ENCODE measurements around the gene SLC12A9.

SLC12A9 gene

GRCh38 chr7:100882201-100882600, 29.7 kb downstream of the SLC12A9 start:
- DNase-seq (ENCODE audit: low read depth in 1 of 2, low spot score in 1 of 2): no peak

GRCh38 chr7:100882785-100883526, 30.4 kb downstream of the SLC12A9 start:
- no peak for DNase-seq (ENCODE audit: low read depth in 1 of 2, low spot score in 1 of 2)

GRCh38 chr7:100884736-100885439, 32.4 kb downstream of the SLC12A9 start:
- DNase-seq (ENCODE audit: low read depth in 1 of 2, low spot score in 1 of 2): no peak

- DNase-seq (ENCODE audit: low read depth in 1 of 2, low spot score in 1 of 2): no peak
Observed at GRCh38 chr7:100885440-100886141, 33.1 kb downstream of the SLC12A9 start.

- DNase-seq (ENCODE audit: low read depth in 1 of 2, low spot score in 1 of 2): no peak
Observed at GRCh38 chr7:100886142-100886935, 33.8 kb downstream of the SLC12A9 start.

- no peak for DNase-seq (ENCODE audit: low read depth in 1 of 2, low spot score in 1 of 2)
Observed at GRCh38 chr7:100886936-100887515, 34.5 kb downstream of the SLC12A9 start.

- no peak for DNase-seq (ENCODE audit: low read depth in 1 of 2, low spot score in 1 of 2)
Observed at GRCh38 chr7:100887516-100888290, 35.2 kb downstream of the SLC12A9 start.

- DNase-seq (ENCODE audit: low read depth in 1 of 2, low spot score in 1 of 2): no peak
Observed at GRCh38 chr7:100888291-100888987, 35.9 kb downstream of the SLC12A9 start.

GRCh38 chr7:100888988-100889750, 36.7 kb downstream of the SLC12A9 start, which contains the start of gene UFSP1:
UFSP1 (minus strand) TSS chr7:100889715; CDS start chr7:100889271, 444 bp downstream.
- DNase-seq (ENCODE audit: low read depth in 1 of 2, low spot score in 1 of 2): no peak

GRCh38 chr7:100890653-100891567, 38.4 kb downstream of the SLC12A9 start:
- no peak for DNase-seq (ENCODE audit: low read depth in 1 of 2, low spot score in 1 of 2)

GRCh38 chr7:100891568-100892247, 39.2 kb downstream of the SLC12A9 start:
- DNase-seq (ENCODE audit: low read depth in 1 of 2, low spot score in 1 of 2): no peak

GRCh38 chr7:100892364-100893317, 40.1 kb downstream of the SLC12A9 start:
- no peak for DNase-seq (ENCODE audit: low read depth in 1 of 2, low spot score in 1 of 2)

GRCh38 chr7:100893318-100893895, 40.9 kb downstream of the SLC12A9 start:
- DNase-seq (ENCODE audit: low read depth in 1 of 2, low spot score in 1 of 2): no peak

- DNase-seq (ENCODE audit: low read depth in 1 of 2, low spot score in 1 of 2): no peak
Observed at GRCh38 chr7:100893910-100894721, 41.6 kb downstream of the SLC12A9 start.
